Right renal pelvis (tissue), 4 donors: Measurements from ENCODE around the gene ELFN2. TPM values are rescaled to one million over a fixed set of nuclear protein-coding genes. Genes with fewer than 3 reads are reported as not detected.
"Not testable (repeated sequence)": the region's sequence is repeated elsewhere in the genome, so short reads cannot be mapped to it uniquely, and the experiment has no call there.

ENCODE experiments used
- DNase-seq, 4 donors: peaks; one replicate each; pipeline ENCODE4 v3.0.0-alpha.2; 2013; ENCODE audit warnings: low read depth in 4 of 4, low spot score in 3 of 4, missing footprints in 1 of 4
- polyA plus RNA-seq, 4 donors: library from polyadenylated mRNA; unstranded; fragments of 120-200 nt; gene quantifications; one replicate each; pipeline ENCODE4 v1.2.1, GENCODE V29; 2013; ENCODE audit not compliant: insufficient read length in 4 of 4

ELFN2 gene
- polyA plus RNA-seq, 4 donors, result 0.99 to 2.4 (median 1.5) TPM

GRCh38 chr22:37413546-37413945, 13.7 kb downstream of the ELFN2 start:
- DNase-seq, result no peak

DNA sequence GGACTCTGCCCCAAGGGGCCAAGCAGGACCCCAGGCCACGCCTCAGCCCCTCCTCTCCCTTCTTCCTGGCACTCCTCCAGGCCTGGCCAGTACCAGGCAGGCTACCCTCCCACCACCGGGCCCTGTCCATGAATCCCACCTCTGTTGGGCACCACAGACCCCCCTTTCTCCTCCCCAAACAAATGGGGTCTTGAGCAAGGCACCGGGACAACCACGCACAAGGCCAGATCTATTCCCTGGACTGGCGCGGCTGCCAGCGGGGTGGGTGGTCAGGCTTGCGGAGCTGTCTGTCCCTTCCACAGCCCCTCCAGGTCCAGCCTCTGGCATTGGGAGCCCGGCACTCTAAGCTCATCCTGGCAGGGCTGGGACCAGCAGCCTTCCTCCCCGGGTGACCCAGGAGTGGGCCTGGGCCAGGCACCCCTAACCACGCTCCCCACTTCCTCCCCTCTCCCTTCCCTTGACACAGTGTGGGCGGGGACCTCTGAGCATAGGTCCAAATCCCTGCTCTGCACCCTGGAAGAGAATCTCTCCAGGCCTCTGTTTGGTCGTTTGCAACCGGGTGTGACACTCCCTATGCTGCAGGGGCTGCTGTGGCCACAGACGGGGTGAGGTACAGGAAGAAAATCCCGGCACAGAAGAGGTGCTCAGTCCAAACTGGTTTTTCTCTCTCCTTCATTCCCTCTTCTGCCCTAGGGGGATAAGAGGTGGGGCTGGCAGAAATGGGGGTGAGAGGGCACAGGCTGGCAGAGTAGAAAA, 14.6 kb downstream of the ELFN2 start:
- no peak for DNase-seq

DNA sequence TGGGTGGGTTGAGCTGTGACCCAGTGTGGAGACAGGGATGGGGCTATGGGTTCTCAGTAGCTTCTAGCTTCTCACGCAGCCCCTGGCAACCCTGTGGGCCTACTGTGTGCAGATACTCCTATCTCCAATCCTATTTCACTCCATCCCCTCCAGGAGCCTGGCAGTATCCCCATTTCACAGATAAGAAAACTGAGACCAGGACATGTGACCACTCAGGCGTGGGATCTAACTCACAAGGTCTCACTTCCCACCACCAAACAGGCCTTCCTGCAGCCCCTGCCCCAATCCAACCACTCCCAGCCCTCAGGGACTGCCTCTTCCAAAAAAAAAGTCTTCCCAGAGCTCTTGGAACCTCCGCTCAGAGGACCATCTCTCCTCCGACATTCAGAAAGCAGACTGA, 15.6 kb downstream of the ELFN2 start:
- DNase-seq, result no peak

DNA sequence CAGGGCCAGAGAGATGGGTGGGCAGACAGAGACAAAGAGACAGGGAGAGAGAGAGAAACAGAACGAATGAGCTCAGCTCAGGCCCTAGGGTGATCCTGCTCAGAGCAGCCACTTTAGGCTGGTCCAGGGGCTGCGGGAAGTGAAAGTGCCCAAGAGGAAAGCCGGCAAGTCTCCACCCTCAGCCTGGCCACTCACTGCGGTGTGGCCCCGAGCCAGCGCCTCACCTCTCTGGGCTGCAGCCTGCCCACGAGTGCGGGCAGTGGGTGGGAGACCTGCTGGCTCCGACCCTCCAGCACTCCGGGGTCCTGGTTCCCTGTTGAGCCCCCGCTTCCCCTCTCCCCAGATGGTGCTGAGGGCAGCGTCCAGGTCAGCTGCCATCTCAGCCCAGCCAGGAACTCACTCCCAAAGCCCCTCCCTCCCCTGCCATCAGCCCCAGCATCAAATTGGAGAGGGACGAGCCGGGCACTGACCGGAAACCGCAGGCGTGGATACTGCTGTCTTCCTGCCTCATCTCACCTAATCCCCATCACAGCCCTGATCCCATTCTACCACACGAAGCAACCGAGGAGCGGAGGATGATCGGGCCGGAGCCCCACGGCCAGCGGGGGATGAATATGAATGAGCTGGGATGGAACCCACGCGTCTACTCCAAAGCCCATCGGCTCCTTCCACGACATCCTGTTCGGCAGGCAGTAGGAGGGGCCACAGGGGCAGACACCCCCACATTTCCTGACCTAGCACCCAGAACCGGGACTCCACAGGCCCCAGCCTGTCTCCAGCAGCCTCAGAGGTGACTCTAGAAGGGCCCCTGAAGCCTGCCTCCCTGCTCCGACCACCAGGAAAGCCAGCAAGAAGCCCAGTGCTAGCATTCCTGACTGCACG, 16.9 kb downstream of the ELFN2 start:
- no peak for DNase-seq

DNA sequence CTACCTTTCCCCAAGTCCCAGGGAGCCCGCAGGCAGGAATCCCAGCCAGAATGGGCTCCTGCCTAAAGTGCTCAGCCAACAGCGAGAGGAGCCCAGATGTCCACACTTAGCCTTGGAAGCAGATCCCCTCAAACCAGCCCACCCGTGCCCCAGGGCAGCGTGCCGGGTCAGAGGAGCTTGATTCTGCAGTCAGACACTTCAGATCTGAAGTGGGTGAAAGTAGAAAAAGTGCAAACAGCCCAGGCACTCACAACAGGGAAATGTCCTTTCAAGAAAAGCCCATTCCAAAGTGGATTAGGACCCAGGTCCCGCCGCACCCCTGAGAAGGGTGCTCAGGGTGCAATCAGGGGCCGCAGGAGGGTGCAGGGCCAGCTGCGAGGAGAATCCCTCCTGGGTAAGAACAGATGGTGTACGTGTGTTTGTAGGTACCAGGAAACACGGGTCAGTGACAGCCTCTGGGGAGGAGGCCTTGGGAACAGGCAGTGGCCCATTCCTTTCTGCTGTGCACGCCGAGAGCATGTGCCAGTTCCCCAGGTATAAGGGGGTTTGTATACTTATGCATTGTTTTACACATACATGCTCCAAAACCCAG, 17.7 kb downstream of the ELFN2 start:
- DNase-seq, result no peak

- DNase-seq, result no peak
Measured at GRCh38 chr22:37409031-37409430, 18.2 kb downstream of the ELFN2 start.

GRCh38 chr22:37407856-37408255, 19.4 kb downstream of the ELFN2 start:
- no peak for DNase-seq

GRCh38 chr22:37406441-37407235, 20.6 kb downstream of the ELFN2 start:
- DNase-seq, result no peak

DNA sequence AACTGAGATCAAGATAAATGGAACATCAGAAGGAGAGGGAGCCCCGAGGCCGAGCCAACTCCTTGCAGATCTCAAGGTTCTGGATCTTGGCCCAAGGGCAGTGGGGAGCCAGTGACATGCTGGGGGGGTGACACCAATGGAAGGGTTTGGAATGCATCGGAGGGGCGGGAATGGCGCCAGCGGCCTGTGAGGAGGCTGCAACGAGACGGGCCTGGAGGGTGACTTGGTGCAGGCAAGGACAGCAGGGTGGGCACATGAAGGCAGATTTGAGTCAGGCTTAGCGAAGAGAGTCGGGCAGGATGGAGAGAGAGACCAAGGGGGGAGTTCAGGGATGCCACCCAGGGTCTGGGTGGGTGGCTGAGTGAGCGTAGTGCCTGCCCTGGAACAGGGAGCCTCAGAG, 23.2 kb downstream of the ELFN2 start:
- DNase-seq, result no peak

GRCh38 chr22:37403267-37403960, 23.9 kb downstream of the ELFN2 start:
- no peak for DNase-seq

- no peak for DNase-seq
Measured at GRCh38 chr22:37402184-37402506, 25.1 kb downstream of the ELFN2 start.

GRCh38 chr22:37401401-37402183, 25.7 kb downstream of the ELFN2 start:
- peak; percentile 52 to 67 (median 60) for DNase-seq

DNA sequence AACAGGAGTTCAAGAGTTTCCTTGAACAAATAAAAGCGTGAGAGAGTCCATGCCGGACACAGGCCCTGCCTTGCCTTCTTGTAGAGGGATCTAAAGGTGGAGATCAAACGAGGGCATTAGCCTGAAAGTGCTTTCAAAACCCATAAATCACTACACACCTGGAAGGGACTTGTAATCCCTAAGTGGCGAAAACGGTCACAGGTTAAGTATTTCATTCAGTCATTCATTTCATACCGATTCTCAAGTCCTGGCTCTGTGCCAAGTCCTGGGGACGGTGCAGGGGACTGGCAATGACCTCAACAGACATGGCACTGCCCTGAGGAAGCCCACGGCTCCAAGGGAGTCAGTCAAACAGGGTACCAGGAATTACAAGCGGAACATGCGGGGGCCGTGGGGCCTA, 26.6 kb downstream of the ELFN2 start:
- no peak for DNase-seq

DNA sequence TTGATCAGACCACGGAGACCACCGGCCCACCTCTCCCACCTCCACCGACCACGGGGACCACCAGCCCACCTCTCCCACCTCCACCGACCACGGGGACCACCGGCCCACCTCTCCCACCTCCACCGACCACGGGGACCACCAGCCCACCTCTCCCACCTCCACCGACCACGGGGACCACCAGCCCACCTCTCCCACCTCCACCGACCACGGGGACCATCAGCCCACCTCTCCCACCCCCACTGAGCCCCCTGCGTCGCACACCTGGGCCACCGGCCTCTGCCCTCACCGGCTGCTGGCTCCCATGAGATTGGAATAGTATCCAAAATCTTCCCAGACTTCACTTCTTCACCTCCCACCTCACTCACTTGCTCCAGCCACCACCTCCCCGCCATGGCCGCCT, 27.8 kb downstream of the ELFN2 start:
- DNase-seq, result not testable (repeated sequence)

GRCh38 chr22:37397226-37397625, 30.1 kb downstream of the ELFN2 start:
- no peak for DNase-seq

DNA sequence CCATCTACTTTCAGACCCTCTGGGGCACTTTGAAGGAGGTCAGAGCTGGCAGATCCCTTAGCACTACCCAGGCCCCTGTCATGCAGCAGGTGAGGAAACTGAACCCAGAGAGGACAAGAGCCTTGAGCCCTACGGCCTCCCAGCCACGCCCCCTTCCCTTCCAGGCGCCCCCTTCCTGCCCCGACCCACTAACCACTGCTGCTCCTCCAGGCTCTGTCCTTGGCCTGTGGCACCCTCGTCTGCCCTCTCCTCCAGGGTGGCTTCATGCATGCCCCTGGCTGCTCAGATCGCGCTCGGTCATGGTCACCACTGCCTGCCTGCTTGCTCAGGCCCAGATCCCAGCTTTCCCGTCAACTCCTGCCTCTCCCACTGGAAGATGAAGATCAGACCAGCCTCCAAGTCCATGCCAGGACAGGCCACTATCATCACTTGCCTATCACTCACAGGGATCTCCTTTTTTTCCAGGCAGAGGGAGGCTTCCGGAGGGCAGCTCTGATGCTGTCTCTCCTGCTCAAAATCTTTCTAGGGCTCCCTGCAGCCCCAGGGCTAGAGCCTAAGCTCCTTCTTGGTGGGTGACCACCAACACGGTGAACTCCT, 30.7 kb downstream of the ELFN2 start:
- no peak for DNase-seq

GRCh38 chr22:37394341-37394740, 32.9 kb downstream of the ELFN2 start:
- DNase-seq, result no peak

DNA sequence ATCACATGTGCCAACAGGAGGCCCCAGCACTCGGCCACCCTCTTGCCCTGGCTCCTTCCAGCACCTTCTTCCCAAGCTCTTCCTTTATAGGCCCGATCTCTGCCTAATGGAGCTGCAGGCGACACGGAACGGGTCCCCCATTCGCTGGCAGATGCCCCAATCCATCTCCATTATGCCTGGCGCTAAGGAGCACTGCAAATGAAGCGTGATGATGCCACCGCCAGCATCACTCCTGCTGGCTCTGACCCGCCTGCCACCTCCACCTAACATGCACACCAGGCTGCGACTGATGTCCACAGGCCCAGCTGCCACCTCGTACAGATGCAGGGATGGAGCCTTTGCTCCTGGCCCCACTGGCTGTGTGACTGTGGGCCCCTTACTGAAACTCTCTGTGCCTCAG, 33.5 kb downstream of the ELFN2 start:
- no peak for DNase-seq

DNA sequence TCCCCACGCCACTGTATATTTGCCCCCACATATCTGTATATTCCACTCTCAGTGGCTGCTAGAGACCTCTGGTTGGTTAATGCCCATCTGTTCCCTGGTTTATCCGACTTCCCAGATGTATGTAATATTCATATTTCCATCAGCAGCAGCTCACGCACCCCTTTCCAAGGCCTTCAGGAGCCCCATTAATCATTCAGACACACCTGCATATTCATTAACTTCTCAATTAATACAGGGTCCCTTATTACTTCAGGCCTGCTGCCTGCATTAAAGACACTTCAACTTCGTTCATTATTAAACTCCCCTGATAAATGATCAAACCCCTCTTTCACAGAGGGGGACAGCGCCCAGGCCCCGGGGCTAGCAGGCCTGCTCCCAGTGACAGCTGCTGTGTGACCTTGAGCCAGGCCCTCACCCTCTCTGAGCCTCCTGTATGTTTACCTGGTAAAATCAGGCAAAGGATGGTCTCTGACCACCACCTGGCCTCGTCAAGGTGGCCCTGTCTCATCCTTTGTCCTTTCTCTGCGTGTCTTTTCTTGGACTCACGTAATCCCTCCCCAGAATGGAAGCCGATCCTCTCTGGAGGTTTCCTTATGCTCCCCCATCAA, 34.5 kb downstream of the ELFN2 start:
- no peak for DNase-seq
